ENCODE measurements around the gene EXOC3L4. TPM values are rescaled to one million over a fixed set of nuclear protein-coding genes. Genes with fewer than 3 reads are reported as not detected.

The EXOC3L4 gene
- total RNA-seq, 1 experiment from 2014 or later = 6.3 TPM

DNA sequence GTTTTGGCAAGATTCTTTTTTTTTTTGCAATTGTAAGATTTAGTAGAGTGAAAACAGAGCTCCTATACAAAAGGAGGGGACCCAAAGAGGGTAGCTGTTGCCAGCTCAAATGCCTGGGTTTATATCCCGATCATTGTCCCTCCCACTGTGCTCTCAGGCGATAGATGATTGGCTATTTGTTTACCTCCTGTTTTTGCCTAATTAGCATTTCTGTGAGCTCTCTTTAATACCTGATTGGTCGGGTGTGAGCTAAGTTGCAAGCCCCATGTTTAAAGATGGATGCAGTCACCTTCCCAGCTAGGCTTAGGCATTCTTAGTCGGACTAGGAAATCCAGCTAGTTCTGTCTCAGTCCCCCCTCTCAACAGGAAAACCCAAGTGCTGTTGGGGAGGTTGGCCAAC, 1.9 kb downstream of the EXOC3L4 start:
- H3K27me3 ChIP-seq (replicated peaks; ENCODE audit: control insufficient read depth, insufficient read depth, low read length) = no peaks in the 10 kb centered on the region
- peaks cover 51% of the 10 kb centered on the region for H3K4me1 ChIP-seq
- POLR2A ChIA-PET = no interaction called here
- H3K27me3 Mint-ChIP-seq (ENCODE audit: insufficient read depth, unreplicated experiment) = no peaks in the 10 kb centered on the region
- CTCF ChIA-PET = interaction anchor here (0.8 to 3.6 kb wide), 2 partner anchors 8 to 9 kb away, joined by 4 to 23 read pairs; no protein-coding TSS in a partner anchor
- H3K4me3 ChIP-seq (ENCODE audit: low read depth, low read length) = no peak overlapping the region
- intact Hi-C loops (cut with micrococcal nuclease; ENCODE audit: unreplicated experiment) = no loop called here
- no peaks in the 10 kb centered on the region for H3K36me3 ChIP-seq (ENCODE audit: control insufficient read depth, insufficient read depth, low read length)
- peaks cover 18% of the 10 kb centered on the region for H3K4me1 Mint-ChIP-seq (ENCODE audit: low read depth, unreplicated experiment)
- no peaks in the 10 kb centered on the region for H3K9me3 Mint-ChIP-seq (ENCODE audit: unreplicated experiment)
- H3K36me3 Mint-ChIP-seq (ENCODE audit: insufficient read depth, unreplicated experiment) = no peaks in the 10 kb centered on the region
- H3K4me3 Mint-ChIP-seq (ENCODE audit: unreplicated experiment) = no peak overlapping the region
- peak overlapping the region; percentile 9 for H3K27ac Mint-ChIP-seq (ENCODE audit: unreplicated experiment)
- no peak for TF ChIP-seq CTCF (IDR thresholded peaks at IDR 0.05; ENCODE audit: insufficient read depth in 1 of 2, low read depth in 1 of 2, low read length in 1 of 2, severe bottlenecking in 1 of 2, unreplicated experiment in 1 of 2)
- H3K9me3 ChIP-seq = no peaks in the 10 kb centered on the region
- DNase-seq = no peak
- BruUV-seq (replicated peaks) = no TSS peak

DNA sequence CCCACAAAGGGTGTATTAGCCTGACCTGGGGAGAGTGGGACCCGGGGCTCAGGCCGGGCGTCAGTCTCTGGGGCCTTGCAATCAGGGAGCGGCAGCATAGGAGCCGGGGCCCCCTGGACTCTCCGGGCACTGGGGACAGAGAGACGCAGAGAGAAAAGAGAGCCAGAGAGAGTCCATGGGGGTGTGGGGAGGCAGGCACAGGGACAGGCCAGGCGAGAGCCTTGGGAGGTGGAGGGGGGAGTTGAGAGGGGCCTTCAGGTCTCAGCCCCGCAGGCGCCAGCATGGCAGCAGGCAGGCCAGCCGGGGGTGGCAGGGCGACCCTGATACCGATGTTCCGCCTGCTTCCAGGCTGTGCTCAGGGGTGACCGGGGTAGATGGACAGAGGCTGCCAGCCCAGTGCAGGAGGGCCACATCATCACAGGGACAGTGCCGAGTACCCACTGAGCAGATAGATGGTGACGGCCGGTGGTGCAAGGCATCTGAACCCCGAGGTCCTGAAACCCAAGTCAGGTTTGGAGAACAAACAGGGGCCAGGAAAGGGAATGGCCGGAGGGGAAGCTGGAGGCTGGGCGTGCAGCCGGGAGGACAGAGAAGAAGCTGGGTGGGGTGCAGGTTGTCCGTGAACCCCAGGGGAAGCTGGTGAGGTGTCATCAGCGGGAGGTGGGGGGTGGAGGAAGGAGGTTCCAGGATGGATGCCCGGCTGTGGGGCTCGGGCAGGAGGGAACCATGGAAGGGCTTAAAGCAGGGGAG, 2.9 kb downstream of the EXOC3L4 start:
- ChIA-PET CTCF (no interaction called here), POLR2A (no interaction called here)

More for the DNA sequence above, 2.9 kb downstream of the EXOC3L4 start:
- TF ChIP-seq CTCF (IDR thresholded peaks at IDR 0.05; ENCODE audit: insufficient read depth in 1 of 2, low read depth in 1 of 2, low read length in 1 of 2, severe bottlenecking in 1 of 2, unreplicated experiment in 1 of 2) = no peak
- DNase-seq = no peak
- Mint-ChIP-seq H3K27ac (ENCODE audit: unreplicated experiment) (peak overlapping the region; percentile 36), H3K4me1 (ENCODE audit: low read depth, unreplicated experiment) (peaks cover 18% of the 10 kb centered on the region), H3K9me3 (ENCODE audit: unreplicated experiment) (no peaks in the 10 kb centered on the region), H3K36me3 (ENCODE audit: insufficient read depth, unreplicated experiment) (no peaks in the 10 kb centered on the region), H3K27me3 (ENCODE audit: insufficient read depth, unreplicated experiment) (no peaks in the 10 kb centered on the region), H3K4me3 (ENCODE audit: unreplicated experiment) (no peak overlapping the region)
- Histone ChIP-seq H3K9me3 (no peaks in the 10 kb centered on the region), H3K4me1 (peaks cover 56% of the 10 kb centered on the region), H3K27me3 (replicated peaks; ENCODE audit: control insufficient read depth, insufficient read depth, low read length) (no peaks in the 10 kb centered on the region), H3K4me3 (ENCODE audit: low read depth, low read length) (no peak overlapping the region), H3K36me3 (ENCODE audit: control insufficient read depth, insufficient read depth, low read length) (no peaks in the 10 kb centered on the region)
- no TSS peak for BruUV-seq (replicated peaks)
- intact Hi-C loops (cut with micrococcal nuclease; ENCODE audit: unreplicated experiment) = no loop called here
